CD8-positive, alpha-beta memory T cell (primary cell): ENCODE results near the gene TGM3. TPM values are rescaled to one million over a fixed set of nuclear protein-coding genes. Genes with fewer than 3 reads are reported as not detected.
"Not testable (repeated sequence)": the region's sequence is repeated elsewhere in the genome, so short reads cannot be mapped to it uniquely, and the experiment has no call there.

Source experiments
- CTCF ChIA-PET: fragments of 350-600 bp; sonication (Branson Sonifier 250); formaldehyde crosslinking; loops from one replicate; lab custom pipeline; 2021; ENCODE audit warnings: antibody characterized with exemption; lab: Charles Lee
- POLR2A ChIA-PET: fragments of 350-600 bp; sonication (Branson Sonifier 250); formaldehyde crosslinking; loops from one replicate; lab custom pipeline; 2021; ENCODE audit warnings: antibody characterized with exemption; lab: Charles Lee
- DNase-seq, 5 donors: peaks; one replicate each; pipeline versions ENCODE4 v3.0.0 to v3.0.0-alpha.2; 2020 to 2022; ENCODE audit warnings: mixed read lengths in 1 of 5
- H3K27ac ChIP-seq: one replicate; pipeline ENCODE4 v1.7.0; 2013; ENCODE audit warnings: low read depth, mild to moderate bottlenecking, low read length, moderate library complexity
- H3K27me3 ChIP-seq: 2 replicates; pipeline ENCODE4 v1.7.0; 2013; ENCODE audit warnings: low read length, mild to moderate bottlenecking; ENCODE audit not compliant: insufficient read depth, poor library complexity, severe bottlenecking
- H3K36me3 ChIP-seq: 2 replicates; pipeline ENCODE4 v1.7.0; 2013; ENCODE audit warnings: mild to moderate bottlenecking, low read length, moderate library complexity; ENCODE audit not compliant: insufficient read depth
- H3K4me1 ChIP-seq: 2 replicates; pipeline ENCODE4 v1.7.0; 2013; ENCODE audit warnings: mild to moderate bottlenecking, low read length, moderate library complexity; ENCODE audit not compliant: insufficient read depth
- H3K4me3 ChIP-seq: 2 replicates; pipeline ENCODE4 v1.7.0; 2013; ENCODE audit warnings: mild to moderate bottlenecking, low read length
- H3K9me3 ChIP-seq: 2 replicates; pipeline ENCODE4 v1.7.0; 2013; ENCODE audit warnings: mild to moderate bottlenecking, low read length
- H3K27ac Mint-ChIP-seq, 8 donors: one replicate each; pipeline ENCODE4 v1.8.0; 2020 to 2021; ENCODE audit warnings: mixed read lengths in 8 of 8, mild to moderate bottlenecking in 6 of 8, inconsistent platforms in 3 of 8, moderate library complexity in 3 of 8
- H3K27me3 Mint-ChIP-seq, 2 donors: one replicate each; pipeline ENCODE4 v1.8.0; 2020 to 2021; ENCODE audit warnings: mixed read lengths in 2 of 2, mild to moderate bottlenecking in 1 of 2, moderate library complexity in 1 of 2
- H3K36me3 Mint-ChIP-seq, 3 donors: one replicate each; pipeline ENCODE4 v1.8.0; 2020 to 2021; ENCODE audit warnings: mixed read lengths in 3 of 3, inconsistent platforms in 1 of 3, mild to moderate bottlenecking in 1 of 3
- H3K4me1 Mint-ChIP-seq, 3 donors: one replicate each; pipeline ENCODE4 v1.8.0; 2020 to 2021; ENCODE audit warnings: mixed read lengths in 3 of 3, inconsistent platforms in 1 of 3, mild to moderate bottlenecking in 1 of 3
- H3K4me3 Mint-ChIP-seq, 7 donors: one replicate each; pipeline ENCODE4 v1.8.0; 2020 to 2021; ENCODE audit warnings: mixed read lengths in 7 of 7, mild to moderate bottlenecking in 6 of 7, moderate library complexity in 4 of 7, inconsistent platforms in 2 of 7
- H3K9me3 Mint-ChIP-seq, 5 donors: one replicate each; pipeline ENCODE4 v1.8.0; 2020 to 2022; ENCODE audit warnings: mixed read lengths in 5 of 5, mild to moderate bottlenecking in 3 of 5, moderate library complexity in 2 of 5, inconsistent platforms in 1 of 5
- polyA plus RNA-seq: library from polyadenylated mRNA; unstranded; fragments of 300-500 nt; fragmentation: Illumina TruSeq; gene quantifications from one replicate; pipeline ENCODE4 v1.2.3, GENCODE V29; 2021
- total RNA-seq, 2 experiments: library from RNA; stranded (reverse); gene quantifications; one replicate each; pipeline ENCODE4 v1.2.3, GENCODE V29; 2021

The TGM3 gene
- total and polyA plus RNA-seq, 3 experiments from 2014 or later, result not detected

- peaks cover 13 to 42% of the 10 kb centered on the region in 2 donors for H3K27me3 Mint-ChIP-seq
- POLR2A ChIA-PET, result no interaction called here
- H3K27ac Mint-ChIP-seq, result no peak overlapping the region
- H3K9me3 ChIP-seq, result no peaks in the 10 kb centered on the region
- no peak overlapping the region for H3K4me3 ChIP-seq
- no peaks in the 10 kb centered on the region for H3K4me1 ChIP-seq
- H3K36me3 Mint-ChIP-seq, result no peaks in the 10 kb centered on the region
- peaks cover 0 to 1% (median 0%) of the 10 kb centered on the region in 5 donors for H3K9me3 Mint-ChIP-seq
- peaks cover 0 to 5% (median 0%) of the 10 kb centered on the region in 3 donors for H3K4me1 Mint-ChIP-seq
- no peak overlapping the region for H3K27ac ChIP-seq
- no peak overlapping the region for H3K4me3 Mint-ChIP-seq
- DNase-seq, result no peak
- H3K36me3 ChIP-seq, result no peaks in the 10 kb centered on the region
- H3K27me3 ChIP-seq, result no peaks in the 10 kb centered on the region
- CTCF ChIA-PET, result interaction anchor here (0.7 kb wide), 1 partner anchor 787 kb away, joined by 4 read pairs; no protein-coding TSS in a partner anchor
These were observed 39.8 kb upstream of the TGM3 start for GRCh38 chr20:2255926-2256531.

- Mint-ChIP-seq H3K4me3 (no peak overlapping the region), H3K27ac (no peak overlapping the region), H3K4me1 (peaks cover 0 to 5% (median 0%) of the 10 kb centered on the region in 3 donors), H3K9me3 (peaks cover 0 to 1% (median 0%) of the 10 kb centered on the region in 5 donors), H3K36me3 (no peaks in the 10 kb centered on the region), H3K27me3 (peaks cover 19 to 36% of the 10 kb centered on the region in 2 donors)
- Histone ChIP-seq H3K36me3 (no peaks in the 10 kb centered on the region), H3K9me3 (no peaks in the 10 kb centered on the region), H3K27me3 (no peaks in the 10 kb centered on the region), H3K27ac (no peak overlapping the region), H3K4me1 (no peaks in the 10 kb centered on the region), H3K4me3 (no peak overlapping the region)
- ChIA-PET CTCF (no interaction called here), POLR2A (no interaction called here)
- DNase-seq, result no peak
These were observed 36.1 kb upstream of the TGM3 start for GRCh38 chr20:2259731-2260130.

- no peak for DNase-seq
- Mint-ChIP-seq H3K4me1 (peaks cover 0 to 5% (median 0%) of the 10 kb centered on the region in 3 donors), H3K36me3 (no peaks in the 10 kb centered on the region), H3K27me3 (peaks cover 15 to 36% of the 10 kb centered on the region in 2 donors), H3K9me3 (peaks cover 0 to 1% (median 0%) of the 10 kb centered on the region in 5 donors), H3K4me3 (no peak overlapping the region), H3K27ac (no peak overlapping the region)
- H3K27me3 ChIP-seq, result no peaks in the 10 kb centered on the region
- H3K9me3 ChIP-seq, result no peaks in the 10 kb centered on the region
- no peak overlapping the region for H3K4me3 ChIP-seq
- no peaks in the 10 kb centered on the region for H3K36me3 ChIP-seq
- no peak overlapping the region for H3K27ac ChIP-seq
- no peaks in the 10 kb centered on the region for H3K4me1 ChIP-seq
- ChIA-PET POLR2A (no interaction called here), CTCF (no interaction called here)
These were observed 35.6 kb upstream of the TGM3 start for GRCh38 chr20:2260250-2260649.

- DNase-seq, result no peak
These were observed 34.7 kb upstream of the TGM3 start for GRCh38 chr20:2261046-2261485.

GRCh38 chr20:2261629-2262028, 34.2 kb upstream of the TGM3 start:
- POLR2A ChIA-PET, result no interaction called here
- CTCF ChIA-PET, result no interaction called here
- Mint-ChIP-seq H3K27ac (no peak overlapping the region), H3K4me3 (no peak overlapping the region), H3K4me1 (no peaks in the 10 kb centered on the region), H3K27me3 (peaks cover 12 to 44% of the 10 kb centered on the region in 2 donors), H3K36me3 (no peaks in the 10 kb centered on the region), H3K9me3 (no peaks in the 10 kb centered on the region)
- DNase-seq, result no peak
- no peak overlapping the region for H3K4me3 ChIP-seq
- no peaks in the 10 kb centered on the region for H3K36me3 ChIP-seq
- no peaks in the 10 kb centered on the region for H3K9me3 ChIP-seq
- H3K27ac ChIP-seq, result no peak overlapping the region
- H3K4me1 ChIP-seq, result no peaks in the 10 kb centered on the region
- H3K27me3 ChIP-seq, result no peaks in the 10 kb centered on the region

More at GRCh38 chr20:2261046-2261485, 34.7 kb upstream of the TGM3 start:
- H3K36me3 Mint-ChIP-seq, result no peaks in the 10 kb centered on the region
- no peaks in the 10 kb centered on the region for H3K9me3 Mint-ChIP-seq
- no peak overlapping the region for H3K4me3 Mint-ChIP-seq
- H3K36me3 ChIP-seq, result no peaks in the 10 kb centered on the region
- H3K27me3 ChIP-seq, result no peaks in the 10 kb centered on the region
- no peak overlapping the region for H3K27ac ChIP-seq
- H3K4me3 ChIP-seq, result no peak overlapping the region
- H3K4me1 Mint-ChIP-seq, result no peaks in the 10 kb centered on the region
- ChIA-PET POLR2A (no interaction called here), CTCF (no interaction called here)
- H3K27ac Mint-ChIP-seq, result no peak overlapping the region
- H3K9me3 ChIP-seq, result no peaks in the 10 kb centered on the region
- H3K27me3 Mint-ChIP-seq, result peaks cover 12 to 38% of the 10 kb centered on the region in 2 donors
- H3K4me1 ChIP-seq, result no peaks in the 10 kb centered on the region

- Histone ChIP-seq H3K4me1 (no peaks in the 10 kb centered on the region), H3K36me3 (no peaks in the 10 kb centered on the region), H3K27me3 (no peaks in the 10 kb centered on the region), H3K27ac (no peak overlapping the region), H3K4me3 (no peak overlapping the region), H3K9me3 (no peaks in the 10 kb centered on the region)
- Mint-ChIP-seq H3K4me3 (no peak overlapping the region), H3K36me3 (peaks cover 0 to 4% (median 0%) of the 10 kb centered on the region in 3 donors), H3K9me3 (peaks cover 0 to 12% (median 0%) of the 10 kb centered on the region in 5 donors), H3K27ac (peak overlapping the region in 1 of 8 donors; percentile 6), H3K4me1 (no peaks in the 10 kb centered on the region), H3K27me3 (peaks cover 15 to 46% of the 10 kb centered on the region in 2 donors)
- DNase-seq, result no peak
- POLR2A ChIA-PET, result no interaction called here
- CTCF ChIA-PET, result no interaction called here
These were observed 31.7 kb upstream of the TGM3 start for GRCh38 chr20:2264118-2264517.

GRCh38 chr20:2264621-2265374, 31.0 kb upstream of the TGM3 start:
- DNase-seq, CTCF ChIA-PET, H3K27me3 ChIP-seq, H3K9me3 ChIP-seq, H3K4me1 Mint-ChIP-seq, H3K4me1 ChIP-seq, POLR2A ChIA-PET, H3K27ac ChIP-seq, H3K36me3 Mint-ChIP-seq, H3K4me3 ChIP-seq, H3K36me3 ChIP-seq: not testable (repeated sequence)
- Mint-ChIP-seq H3K4me3 (peak overlapping the region in 1 of 7 donors; percentile 35), H3K27ac (peak overlapping the region in 3 of 8 donors; percentile 6 to 65 (median 19)), H3K27me3 (peaks cover 15 to 46% of the 10 kb centered on the region in 2 donors), H3K9me3 (peaks cover 0 to 12% (median 0%) of the 10 kb centered on the region in 5 donors)

DNA sequence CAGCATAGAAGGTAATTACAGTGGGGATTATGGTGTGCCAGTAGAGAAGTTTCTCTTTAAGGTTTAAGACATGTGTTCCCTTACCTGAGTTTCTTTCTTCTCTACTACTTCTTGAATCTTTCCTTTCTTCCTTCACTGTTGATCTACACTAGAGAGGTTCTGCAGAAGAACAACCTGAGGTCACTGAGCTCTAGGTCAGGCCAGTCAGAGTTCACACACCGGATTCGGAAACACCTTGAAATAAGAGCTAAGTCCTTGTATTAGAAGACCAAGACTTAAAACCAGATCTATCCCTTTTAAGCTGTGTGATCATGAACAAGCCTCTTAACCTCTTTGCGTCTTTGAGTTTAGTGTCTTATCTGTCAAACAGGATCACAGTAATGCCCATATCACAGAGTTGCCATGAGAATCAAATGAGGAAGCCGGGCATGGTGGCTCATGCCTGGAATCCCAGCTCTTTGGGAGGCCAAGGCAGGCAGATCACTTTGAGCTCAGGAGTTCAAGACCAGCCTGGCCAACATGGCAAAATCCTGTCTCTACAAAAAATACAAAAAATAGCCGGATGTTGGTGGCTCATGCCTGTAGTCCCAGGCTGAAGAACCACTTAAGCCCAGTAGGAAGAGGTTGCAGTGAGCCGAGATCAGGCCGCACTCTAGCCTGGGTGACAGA, 22.0 kb upstream of the TGM3 start:
- no peak for DNase-seq
- Histone ChIP-seq H3K27ac (no peak overlapping the region), H3K27me3 (no peaks in the 10 kb centered on the region), H3K36me3 (no peaks in the 10 kb centered on the region), H3K9me3 (no peaks in the 10 kb centered on the region), H3K4me1 (no peaks in the 10 kb centered on the region), H3K4me3 (no peak overlapping the region)
- CTCF ChIA-PET, result no interaction called here
- Mint-ChIP-seq H3K27ac (no peak overlapping the region), H3K27me3 (peaks cover 6 to 42% of the 10 kb centered on the region in 2 donors), H3K36me3 (no peaks in the 10 kb centered on the region), H3K4me3 (no peak overlapping the region), H3K4me1 (no peaks in the 10 kb centered on the region), H3K9me3 (peaks cover 0 to 4% (median 1%) of the 10 kb centered on the region in 5 donors)
- POLR2A ChIA-PET, result no interaction called here
